CD4-positive, CD25-positive, alpha-beta regulatory T cell (primary cell): ENCODE data around the gene RBBP9. TPM values are rescaled to one million over a fixed set of nuclear protein-coding genes. Genes with fewer than 3 reads are reported as not detected.

Source experiments
- ATAC-seq, 2 donors: fragments of 150-1000 bp; cut with Tn5 transposase; one replicate each; pipeline ENCODE4 v1.10.0; 2021; ENCODE audit warnings: low read depth in 2 of 2, moderate number of reproducible peaks in 2 of 2, moderate library complexity in 1 of 2
- DNase-seq, 3 donors: peaks; one replicate each; pipeline versions ENCODE4 v3.0.0 to v3.0.0-alpha.2; 2012 to 2022; ENCODE audit warnings: mixed read lengths in 1 of 3
- H3K27ac ChIP-seq: one replicate; pipeline ENCODE4 v1.7.0; 2013; ENCODE audit warnings: mild to moderate bottlenecking, low read length; ENCODE audit not compliant: insufficient read depth, poor library complexity, severe bottlenecking
- H3K27me3 ChIP-seq: one replicate; pipeline ENCODE4 v1.7.0; 2013; ENCODE audit warnings: low read length; ENCODE audit not compliant: control insufficient read depth, insufficient read depth
- H3K36me3 ChIP-seq: one replicate; pipeline ENCODE4 v1.7.0; 2013; ENCODE audit warnings: mild to moderate bottlenecking, low read length, moderate library complexity; ENCODE audit not compliant: control insufficient read depth, insufficient read depth
- H3K4me1 ChIP-seq: 2 replicates; pipeline ENCODE4 v1.7.0; 2013; ENCODE audit warnings: mild to moderate bottlenecking, low read length; ENCODE audit not compliant: insufficient read depth, control insufficient read depth, poor library complexity, severe bottlenecking
- H3K4me3 ChIP-seq: one replicate; pipeline ENCODE4 v1.7.0; 2013; ENCODE audit warnings: low read depth, mild to moderate bottlenecking, low read length, moderate library complexity
- H3K9me3 ChIP-seq, 2 experiments: 1 replicate in 1 of 2; 2 replicates in 1 of 2; pipeline ENCODE4 v1.7.0; 2013; ENCODE audit warnings: low read length in 2 of 2, mild to moderate bottlenecking in 1 of 2, moderate library complexity in 1 of 2; ENCODE audit not compliant: control insufficient read depth in 2 of 2
- H3K27ac Mint-ChIP-seq, 3 donors: one replicate each; pipeline ENCODE4 v1.8.0; 2020 to 2022; ENCODE audit warnings: mild to moderate bottlenecking in 3 of 3, mixed read lengths in 3 of 3, moderate library complexity in 2 of 3
- H3K27me3 Mint-ChIP-seq: one replicate; pipeline ENCODE4 v1.8.0; 2022; ENCODE audit warnings: mild to moderate bottlenecking, mixed read lengths
- H3K36me3 Mint-ChIP-seq: one replicate; pipeline ENCODE4 v1.8.0; 2020; ENCODE audit warnings: mixed read lengths
- H3K4me1 Mint-ChIP-seq, 4 donors: one replicate each; pipeline ENCODE4 v1.8.0; 2020 to 2022; ENCODE audit warnings: mixed read lengths in 4 of 4, mild to moderate bottlenecking in 1 of 4
- H3K4me3 Mint-ChIP-seq, 4 donors: one replicate each; pipeline ENCODE4 v1.8.0; 2020 to 2022; ENCODE audit warnings: mild to moderate bottlenecking in 4 of 4, mixed read lengths in 4 of 4, moderate library complexity in 3 of 4
- H3K9me3 Mint-ChIP-seq, 7 donors: one replicate each; pipeline ENCODE4 v1.8.0; 2020 to 2022; ENCODE audit warnings: mixed read lengths in 7 of 7, mild to moderate bottlenecking in 3 of 7, moderate library complexity in 2 of 7
- polyA plus RNA-seq, 4 donors: library from polyadenylated mRNA; unstranded; fragments of 300-500 nt; fragmentation: Illumina TruSeq; gene quantifications; one replicate each; pipeline ENCODE4 v1.2.3, GENCODE V29; 2021
- total RNA-seq: library from RNA; stranded (reverse); gene quantifications from one replicate; pipeline ENCODE4 v1.2.3, GENCODE V29; 2022

RBBP9 gene
- total and polyA plus RNA-seq, 5 donors from 2014 or later = 6.5 to 10.1 (median 9.2) TPM

- no peaks in the 10 kb centered on the region for H3K9me3 Mint-ChIP-seq
- peak within 1 kb of the TSS; percentile 84 to 97 (median 96) for H3K4me3 Mint-ChIP-seq
- peak within 1 kb of the TSS; percentile 96 to 98 (median 97) for H3K27ac Mint-ChIP-seq
- H3K9me3 ChIP-seq = no peaks in the 10 kb centered on the region
- peak within 1 kb of the TSS; percentile 91 for H3K27ac ChIP-seq
- peaks cover 5% of the 10 kb centered on the region for H3K36me3 Mint-ChIP-seq
- H3K36me3 ChIP-seq = peaks cover 13% of the 10 kb centered on the region
- no peaks in the 10 kb centered on the region for H3K27me3 Mint-ChIP-seq
- DNase-seq (peak; percentile 87 to 95 (median 92)), ATAC-seq (peak; percentile 98)
- H3K4me1 Mint-ChIP-seq = peaks cover 0 to 31% (median 19%) of the 10 kb centered on the region in 4 donors
- H3K4me3 ChIP-seq = peak within 1 kb of the TSS; percentile 90
- no peaks in the 10 kb centered on the region for H3K27me3 ChIP-seq
- H3K4me1 ChIP-seq = peaks cover 23% of the 10 kb centered on the region
Measured at GRCh38 chr20:18466894-18467730, 29.9 kb downstream of the RBBP9 start, which contains the start of the genes DZANK1 and POLR3F. Gene DZANK1, minus strand, starts transcription at chr20:18467030. Its CDS starts 1,672 bp downstream, at chr20:18465358. Gene POLR3F, plus strand, starts transcription at chr20:18467390. Its CDS starts 117 bp downstream, at chr20:18467507.

GRCh38 chr20:18466574-18466893 lies 30.5 kb downstream of the RBBP9 start:
- ATAC-seq (no peak), DNase-seq (no peak)
- Mint-ChIP-seq H3K9me3 (no peaks in the 10 kb centered on the region), H3K27ac (peak overlapping the region; percentile 96 to 98 (median 97)), H3K4me3 (peak overlapping the region; percentile 84 to 97 (median 96)), H3K27me3 (no peaks in the 10 kb centered on the region), H3K4me1 (peaks cover 0 to 31% (median 19%) of the 10 kb centered on the region in 4 donors), H3K36me3 (peaks cover 5% of the 10 kb centered on the region)
- peaks cover 23% of the 10 kb centered on the region for H3K4me1 ChIP-seq
- peaks cover 12% of the 10 kb centered on the region for H3K36me3 ChIP-seq
- H3K4me3 ChIP-seq = peak overlapping the region; percentile 90
- H3K27me3 ChIP-seq = no peaks in the 10 kb centered on the region
- no peaks in the 10 kb centered on the region for H3K9me3 ChIP-seq
- peak overlapping the region; percentile 91 for H3K27ac ChIP-seq

DNA sequence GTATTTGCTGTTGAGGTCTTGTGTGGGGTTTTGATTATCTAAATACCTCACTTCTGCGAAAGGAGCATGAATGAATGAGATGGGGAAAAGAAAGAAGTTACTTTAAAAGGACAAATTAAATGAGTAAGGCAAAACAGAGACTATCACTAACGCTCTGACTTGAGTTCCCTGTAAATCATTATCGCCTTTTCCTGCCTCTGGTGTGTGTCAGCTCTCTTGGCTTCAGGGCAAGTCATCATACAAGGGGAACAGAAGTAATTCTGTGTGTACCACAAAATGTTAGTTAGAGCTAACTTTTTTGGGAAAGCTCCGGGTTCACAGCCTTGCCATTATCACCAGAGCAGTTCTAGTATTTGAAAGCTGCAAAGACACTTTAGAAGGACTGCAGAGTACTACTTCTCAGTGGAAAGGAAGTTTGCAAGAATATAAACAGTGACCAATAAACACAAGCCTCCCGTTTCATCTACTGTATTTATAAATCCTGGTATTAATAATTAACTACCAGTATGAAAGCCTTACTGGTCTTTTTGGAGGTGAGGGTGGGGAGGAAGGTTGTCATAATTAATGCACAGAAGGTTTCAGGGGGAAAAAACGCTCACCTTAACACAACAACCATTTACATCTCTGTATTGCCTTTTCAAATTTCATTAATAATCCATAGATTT lies 31.4 kb downstream of the RBBP9 start:
- H3K9me3 ChIP-seq = no peaks in the 10 kb centered on the region
- DNase-seq (no peak), ATAC-seq (no peak)
- H3K27me3 Mint-ChIP-seq = no peaks in the 10 kb centered on the region
- H3K9me3 Mint-ChIP-seq = no peaks in the 10 kb centered on the region
- no peak overlapping the region for H3K27ac ChIP-seq
- H3K4me3 ChIP-seq = peak overlapping the region; percentile 90
- H3K36me3 ChIP-seq = peaks cover 5% of the 10 kb centered on the region
- no peaks in the 10 kb centered on the region for H3K27me3 ChIP-seq
- peaks cover 0 to 31% (median 19%) of the 10 kb centered on the region in 4 donors for H3K4me1 Mint-ChIP-seq
- peaks cover 5% of the 10 kb centered on the region for H3K36me3 Mint-ChIP-seq
- H3K27ac Mint-ChIP-seq = peak overlapping the region; percentile 92 to 97 (median 96)
- peak overlapping the region; percentile 84 to 97 (median 96) for H3K4me3 Mint-ChIP-seq
- H3K4me1 ChIP-seq = peaks cover 23% of the 10 kb centered on the region

GRCh38 chr20:18456600-18456999 lies 40.4 kb downstream of the RBBP9 start:
- peaks cover 0 to 2% of the 10 kb centered on the region in 2 experiments for H3K9me3 ChIP-seq
- no peaks in the 10 kb centered on the region for H3K4me1 ChIP-seq
- Mint-ChIP-seq H3K27ac (no peak overlapping the region), H3K9me3 (peaks cover 0 to 8% (median 2%) of the 10 kb centered on the region in 7 donors), H3K4me1 (no peaks in the 10 kb centered on the region), H3K36me3 (peaks cover 8% of the 10 kb centered on the region), H3K4me3 (no peak overlapping the region), H3K27me3 (no peaks in the 10 kb centered on the region)
- H3K27me3 ChIP-seq = no peaks in the 10 kb centered on the region
- H3K27ac ChIP-seq = no peak overlapping the region
- no peak overlapping the region for H3K4me3 ChIP-seq
- DNase-seq (no peak), ATAC-seq (no peak)
- no peaks in the 10 kb centered on the region for H3K36me3 ChIP-seq

- ATAC-seq = no peak
- Histone ChIP-seq H3K27me3 (no peaks in the 10 kb centered on the region), H3K4me1 (no peaks in the 10 kb centered on the region), H3K27ac (no peak overlapping the region), H3K4me3 (no peak overlapping the region), H3K9me3 (no peaks in the 10 kb centered on the region), H3K36me3 (no peaks in the 10 kb centered on the region)
- Mint-ChIP-seq H3K27ac (peak overlapping the region in 1 of 3 donors; percentile 62), H3K4me3 (no peak overlapping the region), H3K36me3 (no peaks in the 10 kb centered on the region), H3K9me3 (no peaks in the 10 kb centered on the region), H3K27me3 (no peaks in the 10 kb centered on the region), H3K4me1 (no peaks in the 10 kb centered on the region)
- no peak for DNase-seq
Measured at GRCh38 chr20:18443886-18444285, 53.1 kb downstream of the RBBP9 start.

- no peaks in the 10 kb centered on the region for H3K36me3 ChIP-seq
- H3K4me3 ChIP-seq = no peak overlapping the region
- H3K27me3 Mint-ChIP-seq = no peaks in the 10 kb centered on the region
- peaks cover 0 to 7% (median 0%) of the 10 kb centered on the region in 4 donors for H3K4me1 Mint-ChIP-seq
- no peak overlapping the region for H3K4me3 Mint-ChIP-seq
- H3K36me3 Mint-ChIP-seq = no peaks in the 10 kb centered on the region
- no peaks in the 10 kb centered on the region for H3K27me3 ChIP-seq
- DNase-seq (no peak), ATAC-seq (no peak)
- H3K9me3 ChIP-seq = no peaks in the 10 kb centered on the region
- H3K9me3 Mint-ChIP-seq = no peaks in the 10 kb centered on the region
- no peak overlapping the region for H3K27ac ChIP-seq
- no peaks in the 10 kb centered on the region for H3K4me1 ChIP-seq
- no peak overlapping the region for H3K27ac Mint-ChIP-seq
Measured at GRCh38 chr20:18440403-18440802, 56.6 kb downstream of the RBBP9 start.

- no peak overlapping the region for H3K27ac Mint-ChIP-seq
- Histone ChIP-seq H3K27me3 (no peaks in the 10 kb centered on the region), H3K9me3 (no peaks in the 10 kb centered on the region), H3K4me3 (no peak overlapping the region), H3K4me1 (no peaks in the 10 kb centered on the region), H3K27ac (no peak overlapping the region), H3K36me3 (no peaks in the 10 kb centered on the region)
- no peak for ATAC-seq
- no peaks in the 10 kb centered on the region for H3K9me3 Mint-ChIP-seq
- H3K27me3 Mint-ChIP-seq = no peaks in the 10 kb centered on the region
- H3K4me3 Mint-ChIP-seq = no peak overlapping the region
- no peaks in the 10 kb centered on the region for H3K36me3 Mint-ChIP-seq
- DNase-seq = peak in 1 of 3 donors; percentile 1
- peaks cover 0 to 7% (median 0%) of the 10 kb centered on the region in 4 donors for H3K4me1 Mint-ChIP-seq
Measured at GRCh38 chr20:18436847-18437246, 60.2 kb downstream of the RBBP9 start.
